ENCODE measurements around the gene FAM53B. TPM values are rescaled to one million over a fixed set of nuclear protein-coding genes. Genes with fewer than 3 reads are reported as not detected.

The FAM53B gene
- total RNA-seq, 1 experiment from 2014 or later = 9.8 TPM

- intact Hi-C loops (cut with micrococcal nuclease; ENCODE audit: unreplicated experiment) = no loop called here
- Histone ChIP-seq H3K27me3 (ENCODE audit: insufficient read depth, low read depth) (no peaks in the 10 kb centered on the region), H4K20me1 (ENCODE audit: insufficient read depth) (no peaks in the 10 kb centered on the region), H2AFZ (no peak overlapping the region), H3K79me2 (ENCODE audit: low read depth) (no peaks in the 10 kb centered on the region), H3K9me3 (ENCODE audit: insufficient read depth, low read depth) (no peaks in the 10 kb centered on the region), H3K4me3 (no peak overlapping the region), H3K4me2 (no peak overlapping the region), H3K9me2 (ENCODE audit: insufficient read depth) (no peaks in the 10 kb centered on the region), H3K27ac (no peak overlapping the region), H3K36me3 (ENCODE audit: low read depth) (no peaks in the 10 kb centered on the region), H3F3A (ENCODE audit: insufficient read depth, low read depth) (no peaks in the 10 kb centered on the region), H3K4me1 (replicated peaks; ENCODE audit: insufficient read depth) (peaks cover 16% of the 10 kb centered on the region)
- CTCF ChIA-PET = no interaction called here
- POLR2A ChIA-PET (ENCODE audit: unreplicated experiment) = no interaction called here
- no peak for TF ChIP-seq EZH2 (IDR thresholded peaks at IDR 0.05; ENCODE audit: low read depth)
- TF ChIP-seq CTCF (conservative IDR thresholded peaks at IDR 0.05) = no peak
- no peak for DNase-seq
- no TSS peak for BruUV-seq (replicated peaks)
Measured at GRCh38 chr10:124650263-124650662, 93.9 kb downstream of the FAM53B start.

GRCh38 chr10:124649214-124649613 lies 95.0 kb downstream of the FAM53B start:
- H3K27me3 ChIP-seq (ENCODE audit: insufficient read depth, low read depth) = no peaks in the 10 kb centered on the region
- no TSS peak for BruUV-seq (replicated peaks)
- TF ChIP-seq CTCF (conservative IDR thresholded peaks at IDR 0.05) (no peak), EZH2 (IDR thresholded peaks at IDR 0.05; ENCODE audit: low read depth) (no peak)
- ChIA-PET POLR2A (ENCODE audit: unreplicated experiment) (no interaction called here), CTCF (no interaction called here)
- no peaks in the 10 kb centered on the region for H4K20me1 ChIP-seq (ENCODE audit: insufficient read depth)
- no peaks in the 10 kb centered on the region for H3K79me2 ChIP-seq (ENCODE audit: low read depth)
- H3F3A ChIP-seq (ENCODE audit: insufficient read depth, low read depth) = no peaks in the 10 kb centered on the region
- no peaks in the 10 kb centered on the region for H3K36me3 ChIP-seq (ENCODE audit: low read depth)
- H3K4me3 ChIP-seq = no peak overlapping the region
- no peaks in the 10 kb centered on the region for H3K9me3 ChIP-seq (ENCODE audit: insufficient read depth, low read depth)
- no peaks in the 10 kb centered on the region for H3K9me2 ChIP-seq (ENCODE audit: insufficient read depth)
- intact Hi-C loops (cut with micrococcal nuclease; ENCODE audit: unreplicated experiment) = loop anchor here (2.0 kb wide), 1 partner anchor 70 kb away; no protein-coding TSS in a partner anchor
- H3K4me2 ChIP-seq = no peak overlapping the region
- H3K4me1 ChIP-seq (replicated peaks; ENCODE audit: insufficient read depth) = peaks cover 16% of the 10 kb centered on the region
- no peak for DNase-seq
- H2AFZ ChIP-seq = no peak overlapping the region
- no peak overlapping the region for H3K27ac ChIP-seq

GRCh38 chr10:124648738-124649137 lies 95.4 kb downstream of the FAM53B start:
- no TSS peak for BruUV-seq (replicated peaks)
- POLR2A ChIA-PET (ENCODE audit: unreplicated experiment) = interaction anchor here (0.6 kb wide), 1 partner anchor 21 kb away, joined by 3 read pairs; no protein-coding TSS in a partner anchor
- no peak overlapping the region for H3K27ac ChIP-seq

More at GRCh38 chr10:124648738-124649137, 95.4 kb downstream of the FAM53B start:
- Histone ChIP-seq H2AFZ (no peak overlapping the region), H3K36me3 (ENCODE audit: low read depth) (no peaks in the 10 kb centered on the region), H3K9me2 (ENCODE audit: insufficient read depth) (no peaks in the 10 kb centered on the region), H3K9me3 (ENCODE audit: insufficient read depth, low read depth) (no peaks in the 10 kb centered on the region), H4K20me1 (ENCODE audit: insufficient read depth) (no peaks in the 10 kb centered on the region), H3K4me2 (no peak overlapping the region), H3K27me3 (ENCODE audit: insufficient read depth, low read depth) (no peaks in the 10 kb centered on the region), H3K4me3 (no peak overlapping the region), H3K79me2 (ENCODE audit: low read depth) (no peaks in the 10 kb centered on the region), H3F3A (ENCODE audit: insufficient read depth, low read depth) (no peaks in the 10 kb centered on the region), H3K4me1 (replicated peaks; ENCODE audit: insufficient read depth) (peaks cover 16% of the 10 kb centered on the region)
- DNase-seq = peak in 1 of 2 experiments; percentile 32
- CTCF ChIA-PET = interaction anchor here (1.1 kb wide), 1 partner anchor 93 kb away, joined by 3 read pairs; no protein-coding TSS in a partner anchor
- intact Hi-C loops (cut with micrococcal nuclease; ENCODE audit: unreplicated experiment) = loop anchor here (2.0 kb wide), 1 partner anchor 70 kb away; no protein-coding TSS in a partner anchor
- TF ChIP-seq EZH2 (IDR thresholded peaks at IDR 0.05; ENCODE audit: low read depth) = no peak
- no peak for TF ChIP-seq CTCF (conservative IDR thresholded peaks at IDR 0.05)
